IMR-90 (cell line): Measurements from ENCODE around the gene CARD19. TPM values are rescaled to one million over a fixed set of nuclear protein-coding genes. Genes with fewer than 3 reads are reported as not detected.

Experiments
- ATAC-seq: fragments of 200-7000 bp; cut with Tn5 transposase; 2 replicates; pipeline ENCODE4 v1.9.1; 2020; ENCODE audit warnings: low read depth, mild to moderate bottlenecking, moderate library complexity
- BruUV-seq: library from RNA; stranded (reverse); fragments of 400-500 nt; replicated peaks from 2 replicates; lab custom pipeline; 2021; lab: Mats Ljungman, UMichigan
- CTCF ChIA-PET: fragments of 300-600 bp; formaldehyde crosslinking; extraction: SDS; loops from one replicate; lab custom pipeline; 2021; ENCODE audit warnings: antibody characterized with exemption; lab: Yijun Ruan, JAX
- POLR2A ChIA-PET: fragments of 300-600 bp; sonication (Branson Sonifier 250); formaldehyde crosslinking; loops from one replicate; lab custom pipeline; 2022; ENCODE audit warnings: antibody characterized with exemption; ENCODE audit not compliant: unreplicated experiment; lab: Charles Lee
- DNase-seq: peaks from one replicate; pipeline ENCODE4 v3.0.0; 2013
- H2AFZ ChIP-seq: replicated peaks from 2 replicates; pipeline ENCODE3; 2013; ENCODE audit warnings: low read length, mild to moderate bottlenecking; ENCODE audit not compliant: poor library complexity
- H2AK5ac ChIP-seq: 2 replicates; pipeline ENCODE4 v1.6.1; 2013; ENCODE audit warnings: low read depth, low read length, inconsistent platforms
- H2AK9ac ChIP-seq: replicated peaks from 2 replicates; pipeline ENCODE3; 2013; ENCODE audit warnings: mild to moderate bottlenecking, low read depth, low read length, moderate library complexity; ENCODE audit not compliant: poor library complexity
- H2BK120ac ChIP-seq: 2 replicates; pipeline ENCODE4 v1.6.1; 2013; ENCODE audit warnings: low read depth, low read length, inconsistent platforms
- H2BK15ac ChIP-seq: 3 replicates; pipeline ENCODE4 v1.6.1; 2013; ENCODE audit warnings: low read depth, low read length, inconsistent platforms
- H2BK20ac ChIP-seq: 2 replicates; pipeline ENCODE4 v1.6.1; 2013; ENCODE audit warnings: low read depth, mild to moderate bottlenecking, inconsistent platforms, low read length, moderate library complexity
- H2BK5ac ChIP-seq: 2 replicates; pipeline ENCODE4 v1.6.1; 2013; ENCODE audit warnings: mild to moderate bottlenecking, low read depth, low read length, inconsistent platforms; ENCODE audit not compliant: poor library complexity, severe bottlenecking
- H3K14ac ChIP-seq: replicated peaks from 2 replicates; pipeline ENCODE4 v1.6.1; 2013; ENCODE audit warnings: low read depth, low read length, inconsistent platforms
- H3K18ac ChIP-seq: 2 replicates; pipeline ENCODE4 v1.6.1; 2013; ENCODE audit warnings: low read depth, low read length, control low read depth
- H3K23ac ChIP-seq: 2 replicates; pipeline ENCODE4 v1.6.1; 2013; ENCODE audit warnings: low read depth, low read length, inconsistent platforms
- H3K27ac ChIP-seq: 2 replicates; pipeline ENCODE4 v1.5.1; 2013; ENCODE audit warnings: mild to moderate bottlenecking, control low read depth, low read length; ENCODE audit not compliant: insufficient read depth
- H3K27me3 ChIP-seq: 2 replicates; pipeline ENCODE4 v1.6.1; 2013; ENCODE audit warnings: low read length; ENCODE audit not compliant: control insufficient read depth, insufficient read depth
- H3K36me3 ChIP-seq: 2 replicates; pipeline ENCODE4 v1.6.1; 2013; ENCODE audit warnings: low read length, mixed read lengths; ENCODE audit not compliant: control insufficient read depth, insufficient read depth
- H3K4ac ChIP-seq: 2 replicates; pipeline ENCODE4 v1.6.1; 2013; ENCODE audit warnings: low read depth, low read length, inconsistent platforms
- H3K4me1 ChIP-seq: 2 replicates; pipeline ENCODE4 v1.6.1; 2013; ENCODE audit warnings: low read length, mixed read lengths; ENCODE audit not compliant: control insufficient read depth, insufficient read depth
- H3K4me2 ChIP-seq: 2 replicates; pipeline ENCODE4 v1.6.1; 2013; ENCODE audit warnings: low read depth, mild to moderate bottlenecking, control low read depth, low read length, moderate library complexity
- H3K4me3 ChIP-seq: 2 replicates; pipeline ENCODE4 v1.5.1; 2013; ENCODE audit warnings: low read depth, mild to moderate bottlenecking, control low read depth, low read length, moderate library complexity; ENCODE audit not compliant: insufficient read depth
- H3K56ac ChIP-seq: 2 replicates; pipeline ENCODE4 v1.6.1; 2013; ENCODE audit warnings: low read length, inconsistent platforms; ENCODE audit not compliant: insufficient read depth; ENCODE audit errors: extremely low read depth
- H3K79me1 ChIP-seq, 2 experiments: 2 replicates each; pipeline ENCODE4 v1.6.1; 2013; ENCODE audit warnings: low read length in 2 of 2, inconsistent platforms in 1 of 2, low read depth in 1 of 2
- H3K9ac ChIP-seq: 2 replicates; pipeline ENCODE4 v1.6.1; 2013; ENCODE audit warnings: low read depth, low read length, control low read depth
- H3K9me1 ChIP-seq: 2 replicates; pipeline ENCODE4 v1.6.1; 2013; ENCODE audit warnings: low read length, inconsistent platforms; ENCODE audit not compliant: insufficient read depth
- H3K9me3 ChIP-seq: 2 replicates; pipeline ENCODE4 v1.6.1; 2013; ENCODE audit warnings: low read length; ENCODE audit not compliant: control insufficient read depth, insufficient read depth
- H4K20me1 ChIP-seq: 2 replicates; pipeline ENCODE4 v1.6.1; 2013; ENCODE audit warnings: low read length, inconsistent platforms; ENCODE audit not compliant: insufficient read depth
- H4K5ac ChIP-seq: 2 replicates; pipeline ENCODE4 v1.6.1; 2013; ENCODE audit warnings: mild to moderate bottlenecking, low read depth, low read length, control low read depth
- H4K8ac ChIP-seq, 2 experiments: 2 replicates each; pipeline ENCODE4 v1.6.1; 2013; ENCODE audit warnings: low read depth in 2 of 2, low read length in 2 of 2, control low read depth in 1 of 2, inconsistent platforms in 1 of 2
- H4K91ac ChIP-seq: 2 replicates; pipeline ENCODE4 v1.6.1; 2013; ENCODE audit warnings: low read depth, low read length, inconsistent platforms; ENCODE audit not compliant: insufficient read depth
- CTCF ChIP-seq: conservative IDR thresholded peaks from 2 replicates; pipeline ENCODE4 v1.5.1; 2012; ENCODE audit warnings: mild to moderate bottlenecking, low read depth, low read length, improper control_type of control experiment
- NFE2L2 ChIP-seq: fragments of 150-350 bp; IDR thresholded peaks from 2 replicates; pipeline ENCODE4 v1.6.1; 2016; ENCODE audit warnings: low read depth, mild to moderate bottlenecking, low read length
- POLR2A ChIP-seq: IDR thresholded peaks from 2 replicates; pipeline ENCODE4 v1.6.1; 2012; ENCODE audit warnings: mild to moderate bottlenecking, low read depth, low read length
- WGBS, 2 experiments: methylation state at CpG; one replicate each; pipeline versions ENCODE4 v1.1.5 to v1.1.7; 2013; ENCODE audit warnings: missing lambda C conversion rate in 2 of 2; ENCODE audit not compliant: insufficient read length in 1 of 2; ENCODE audit errors: extremely low coverage in 2 of 2; 5-methylcytosine and 5-hydroxymethylcytosine counted together
- dilution Hi-C: fragments of 300-500 bp; cut with HindIII; formaldehyde crosslinking; loops from one replicate; pipeline ENCODE4 v1.14.3; 2018; ENCODE audit warnings: low sequenced_read_pairs; ENCODE audit not compliant: unreplicated experiment
- in situ Hi-C: fragments of 300-500 bp; cut with MboI; formaldehyde crosslinking; loops from 3 replicates; pipeline ENCODE4 v1.14.3; 2019; ENCODE audit warnings: low sequenced_read_pairs, inconsistent platforms, mixed read lengths
- intact Hi-C: fragments of 100-400 bp; cut with micrococcal nuclease; formaldehyde crosslinking; loops from 2 replicates; pipeline ENCODE4 v1.10.0; 2022
- polyA plus RNA-seq, 3 experiments: library from polyadenylated mRNA; depleted of rRNA; stranded (reverse); fragments of >200 nt; gene quantifications; 2 replicates each; pipeline ENCODE4 v1.2.3, GENCODE V29; 2012; ENCODE audit warnings: low replicate concordance in 1 of 3
- total RNA-seq: library from RNA; depleted of rRNA; stranded (reverse); fragments of >200 nt; gene quantifications from 2 replicates; pipeline ENCODE4 v1.2.3, GENCODE V29; 2012

CARD19 gene
- total and polyA plus RNA-seq, 2 of the 4 experiments (the other 2 are of a cell fraction) = 17.4 to 111 TPM

- Histone ChIP-seq H3K27ac (peak overlapping the region; percentile 74), H3K23ac (0 out of 2 replicates have a peak overlapping the region, but pooled peaks have one; percentile 42), H3K9me1 (peaks cover 23% of the 10 kb centered on the region), H4K20me1 (no peaks in the 10 kb centered on the region; the same call in 1 of the 2 replicates), H4K91ac (peak overlapping the region; percentile 56), H4K8ac (peak overlapping the region in 1 of 2 experiments; percentile 79; a peak in 3 of 4 replicates), H3K4me1 (peaks cover 15% of the 10 kb centered on the region), H3K14ac (peak overlapping the region; percentile 82), H2BK120ac (peak overlapping the region; percentile 82), H2BK20ac (peak overlapping the region; percentile 81), H3K18ac (no peak overlapping the region; the same call in 1 of the 2 replicates), H2AK5ac (peak overlapping the region; percentile 93), H3K27me3 (no peaks in the 10 kb centered on the region), H3K79me1 (0 out of 4 replicates have a peak, but pooled peaks cover 0 to 5% of the 10 kb centered on the region in 2 experiments), H2BK5ac (peak overlapping the region; percentile 69), H4K5ac (peak overlapping the region; percentile 44; the same call in 1 of the 2 replicates), H2AFZ (peak overlapping the region; percentile 86), H3K56ac (no peak overlapping the region), H3K9ac (no peak overlapping the region), H2BK15ac (no peak overlapping the region), H3K4me2 (no peak overlapping the region), H3K9me3 (no peaks in the 10 kb centered on the region), H3K4me3 (no peak overlapping the region), H2AK9ac (peak overlapping the region; percentile 95), H3K4ac (peak overlapping the region; percentile 89), H3K36me3 (peaks cover 12% of the 10 kb centered on the region; the same call in 1 of the 2 replicates)
- no TSS peak for BruUV-seq
- 98% methylated on average over 9 of the region's 12 CpGs; no CpG with 5 or more reads in 1 of the 2 experiments for WGBS, 2 experiments
- no peak for TF ChIP-seq CTCF
- TF ChIP-seq POLR2A = 0 out of 2 replicates have a peak, but pooled peaks have one; percentile 28
- TF ChIP-seq NFE2L2 = no peak
- POLR2A ChIA-PET = interaction anchor here (0.6 kb wide), 1 partner anchor 93 kb away, joined by 3 read pairs; no protein-coding TSS in a partner anchor
- CTCF ChIA-PET = interaction anchor here (1.0 to 1.2 kb wide), 2 partner anchors 10 kb away, joined by 3 to 4 read pairs; no protein-coding TSS in a partner anchor
- ATAC-seq (no peak), DNase-seq (no peak)
- intact Hi-C loops (no loop called here), in situ Hi-C loops (loop anchor here (10.0 to 25.0 kb wide), 2 partner anchors 336 to 443 kb away; partner anchors contain the start of genes FAM120A and FAM120AOS), dilution Hi-C loops (no loop called here)
Observed at GRCh38 chr9:93118863-93119702, 23.1 kb downstream of the CARD19 start.
